BE2C (cell line): ENCODE data around the gene SLC13A3.

ENCODE experiments used
- DNase-seq: peaks from one replicate; pipeline ENCODE4 v3.0.0-alpha.2; 2020
- H3K27me3 ChIP-seq: fragments of 250-450 bp; sonication (Bioruptor Pico); 2 replicates; pipeline ENCODE4 v1.5.1; 2020; ENCODE audit warnings: mild to moderate bottlenecking
- H3K36me3 ChIP-seq: fragments of 250-450 bp; sonication (Bioruptor Pico); 2 replicates; pipeline ENCODE4 v1.5.1; 2020; ENCODE audit warnings: mild to moderate bottlenecking
- H3K4me1 ChIP-seq: fragments of 250-450 bp; sonication (Bioruptor Pico); 2 replicates; pipeline ENCODE4 v1.5.1; 2020
- H3K4me3 ChIP-seq: 2 replicates; pipeline ENCODE4 v1.5.1; 2011; ENCODE audit warnings: low read depth, low read length
- H3K9me3 ChIP-seq: fragments of 250-450 bp; sonication (Bioruptor Pico); 2 replicates; pipeline ENCODE4 v1.5.1; 2020
- TF ChIP-seq, protein P1 (sequence below): IDR thresholded peaks from 2 replicates; pipeline ENCODE4 v1.5.1; 2012; ENCODE audit warnings: mild to moderate bottlenecking, low read depth, low read length

SLC13A3 gene

DNA sequence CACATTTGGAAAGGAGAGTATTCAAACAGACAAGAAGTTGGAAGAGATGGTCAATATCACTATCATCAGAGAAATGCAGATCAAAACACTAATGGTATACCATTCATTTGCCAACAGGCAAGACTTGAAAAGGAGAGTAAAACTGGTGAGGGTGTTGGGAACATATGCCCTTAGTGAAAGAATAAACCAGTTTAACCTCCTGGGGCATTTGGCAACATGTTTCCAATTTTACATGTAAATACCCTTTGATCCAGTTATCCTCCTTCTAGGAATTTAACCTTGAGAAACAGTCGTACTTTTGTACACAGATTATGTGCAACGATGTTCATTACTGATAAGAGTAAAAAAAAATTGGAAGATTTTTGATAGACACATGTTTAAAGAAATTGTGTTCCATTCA, 66.8 kb downstream of the SLC13A3 start:
- H3K27me3 ChIP-seq, result peaks cover 7% of the 10 kb centered on the region

DNA sequence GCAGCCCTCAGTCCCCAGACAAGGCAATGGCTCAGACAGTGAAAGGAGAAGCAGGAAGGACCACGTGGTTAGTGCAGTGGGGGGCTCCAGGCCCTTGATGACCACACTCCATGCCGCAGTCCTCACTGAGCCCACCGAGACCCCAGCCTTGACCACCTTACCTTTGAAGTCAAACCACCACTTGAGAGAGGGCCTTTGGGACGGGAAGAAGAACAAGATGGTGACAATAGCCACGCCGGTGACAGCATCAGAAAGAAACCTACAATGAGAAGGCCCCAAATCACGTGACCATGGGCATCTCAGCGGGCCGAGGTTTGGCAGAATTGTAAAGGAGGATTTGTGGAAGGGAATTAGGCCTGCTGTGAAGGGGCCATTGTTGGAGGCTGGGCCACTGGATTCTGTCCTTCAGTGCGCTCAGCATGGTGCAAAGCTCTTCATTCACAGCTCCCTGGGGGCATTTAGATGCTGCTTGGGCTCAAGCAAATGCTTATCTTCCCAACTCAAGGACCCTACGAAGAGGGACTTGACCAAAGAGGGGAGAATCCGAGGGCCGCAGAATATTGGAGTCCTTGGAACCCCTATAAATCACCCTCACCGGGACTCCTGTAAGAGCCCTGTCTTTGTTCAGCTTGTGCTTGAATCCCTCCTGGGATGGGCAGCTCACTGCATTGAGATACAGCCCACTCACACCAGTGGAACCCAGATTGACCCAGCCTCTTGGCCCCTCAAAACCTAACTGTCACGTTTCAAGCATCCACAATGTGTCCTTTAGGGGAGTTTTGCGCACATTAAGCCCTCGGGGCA, 67.6 kb downstream of the SLC13A3 start:
- Histone ChIP-seq H3K36me3 (no peaks in the 10 kb centered on the region), H3K9me3 (no peaks in the 10 kb centered on the region), H3K4me3 (no peak overlapping the region), H3K27me3 (peaks cover 7% of the 10 kb centered on the region), H3K4me1 (no peaks in the 10 kb centered on the region)
- TF ChIP-seq, protein P1, sequence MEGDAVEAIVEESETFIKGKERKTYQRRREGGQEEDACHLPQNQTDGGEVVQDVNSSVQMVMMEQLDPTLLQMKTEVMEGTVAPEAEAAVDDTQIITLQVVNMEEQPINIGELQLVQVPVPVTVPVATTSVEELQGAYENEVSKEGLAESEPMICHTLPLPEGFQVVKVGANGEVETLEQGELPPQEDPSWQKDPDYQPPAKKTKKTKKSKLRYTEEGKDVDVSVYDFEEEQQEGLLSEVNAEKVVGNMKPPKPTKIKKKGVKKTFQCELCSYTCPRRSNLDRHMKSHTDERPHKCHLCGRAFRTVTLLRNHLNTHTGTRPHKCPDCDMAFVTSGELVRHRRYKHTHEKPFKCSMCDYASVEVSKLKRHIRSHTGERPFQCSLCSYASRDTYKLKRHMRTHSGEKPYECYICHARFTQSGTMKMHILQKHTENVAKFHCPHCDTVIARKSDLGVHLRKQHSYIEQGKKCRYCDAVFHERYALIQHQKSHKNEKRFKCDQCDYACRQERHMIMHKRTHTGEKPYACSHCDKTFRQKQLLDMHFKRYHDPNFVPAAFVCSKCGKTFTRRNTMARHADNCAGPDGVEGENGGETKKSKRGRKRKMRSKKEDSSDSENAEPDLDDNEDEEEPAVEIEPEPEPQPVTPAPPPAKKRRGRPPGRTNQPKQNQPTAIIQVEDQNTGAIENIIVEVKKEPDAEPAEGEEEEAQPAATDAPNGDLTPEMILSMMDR, result no peak
- no peak for DNase-seq

More for the DNA sequence above, 66.8 kb downstream of the SLC13A3 start:
- TF ChIP-seq, protein P1, result no peak
- DNase-seq, result no peak
- no peaks in the 10 kb centered on the region for H3K9me3 ChIP-seq
- no peak overlapping the region for H3K4me3 ChIP-seq
- no peaks in the 10 kb centered on the region for H3K4me1 ChIP-seq
- no peaks in the 10 kb centered on the region for H3K36me3 ChIP-seq

DNA sequence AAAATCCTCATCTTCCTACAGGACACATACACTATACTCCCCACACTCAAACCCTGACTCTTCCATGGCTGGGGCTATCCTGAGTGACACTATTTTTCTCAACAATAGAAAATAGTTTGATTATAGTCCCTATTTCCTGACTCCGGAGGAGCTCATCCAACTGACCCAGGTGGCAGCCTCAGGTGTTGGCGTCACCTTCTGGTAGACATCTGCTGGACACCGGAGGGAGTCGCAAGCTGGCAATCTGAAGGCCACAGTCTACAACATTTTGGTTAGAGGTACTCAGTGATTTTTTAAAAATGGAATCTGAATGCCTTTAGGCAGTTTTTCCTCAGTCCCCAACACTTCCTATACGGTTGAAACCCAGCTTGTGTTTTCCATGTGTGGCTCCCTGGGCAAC, 68.6 kb downstream of the SLC13A3 start:
- Histone ChIP-seq H3K4me3 (no peak overlapping the region), H3K27me3 (peaks cover 7% of the 10 kb centered on the region), H3K9me3 (no peaks in the 10 kb centered on the region), H3K4me1 (no peaks in the 10 kb centered on the region), H3K36me3 (no peaks in the 10 kb centered on the region)
- TF ChIP-seq, protein P1, result no peak
- DNase-seq, result no peak

DNA sequence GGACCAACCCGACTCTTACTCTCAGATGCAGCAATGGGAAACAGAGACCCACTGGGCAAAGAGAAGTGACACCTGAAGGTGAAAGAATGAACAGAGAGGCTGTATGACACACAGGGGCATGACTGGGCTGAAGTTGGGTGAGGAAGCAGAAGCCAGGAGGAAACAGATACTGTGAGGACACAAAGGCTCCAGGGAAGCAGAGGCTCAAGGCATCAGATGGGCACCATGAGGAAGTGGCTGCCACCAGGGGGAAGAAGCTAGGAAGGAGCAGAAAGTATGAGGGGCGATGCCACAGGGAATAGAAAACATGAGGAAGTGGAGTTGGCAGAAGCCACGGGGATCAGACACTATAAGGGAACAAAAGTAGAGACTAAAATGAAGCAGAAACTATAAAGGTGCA, 69.9 kb downstream of the SLC13A3 start:
- Histone ChIP-seq H3K4me3 (no peak overlapping the region), H3K27me3 (peaks cover 7% of the 10 kb centered on the region), H3K9me3 (no peaks in the 10 kb centered on the region), H3K4me1 (no peaks in the 10 kb centered on the region), H3K36me3 (no peaks in the 10 kb centered on the region)
- TF ChIP-seq, protein P1, result no peak
- no peak for DNase-seq

DNA sequence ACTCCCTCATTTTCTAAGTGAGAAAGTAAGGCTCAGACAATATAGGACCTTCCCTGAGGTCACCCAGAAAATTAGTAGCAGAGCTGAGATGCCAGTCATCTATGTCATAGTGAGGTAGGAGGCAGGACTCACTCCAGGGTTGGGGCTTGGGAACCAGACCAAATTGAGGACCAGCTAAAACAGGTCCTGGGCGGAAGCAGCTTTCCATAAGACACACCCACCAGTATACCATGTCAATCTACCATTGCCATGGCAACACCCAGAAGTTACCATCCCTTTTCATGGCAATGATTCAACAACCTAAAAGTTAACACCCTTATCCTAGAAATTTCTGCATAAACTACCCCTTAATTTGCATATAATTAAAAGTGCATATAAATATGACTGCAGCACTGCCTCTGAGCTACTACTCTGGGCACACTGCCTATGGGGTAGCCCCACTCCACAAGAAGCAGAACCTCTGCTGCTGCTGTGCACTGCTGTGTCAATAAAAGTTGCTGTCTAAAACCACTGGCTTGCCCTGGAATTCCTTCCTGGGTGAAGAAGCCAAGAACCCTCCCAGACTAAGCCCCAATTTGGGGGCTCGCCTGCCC, 70.5 kb downstream of the SLC13A3 start:
- DNase-seq, result no peak
- Histone ChIP-seq H3K27me3 (peaks cover 7% of the 10 kb centered on the region), H3K9me3 (no peaks in the 10 kb centered on the region), H3K4me3 (no peak overlapping the region), H3K36me3 (no peaks in the 10 kb centered on the region), H3K4me1 (no peaks in the 10 kb centered on the region)
- TF ChIP-seq, protein P1, result no peak

DNA sequence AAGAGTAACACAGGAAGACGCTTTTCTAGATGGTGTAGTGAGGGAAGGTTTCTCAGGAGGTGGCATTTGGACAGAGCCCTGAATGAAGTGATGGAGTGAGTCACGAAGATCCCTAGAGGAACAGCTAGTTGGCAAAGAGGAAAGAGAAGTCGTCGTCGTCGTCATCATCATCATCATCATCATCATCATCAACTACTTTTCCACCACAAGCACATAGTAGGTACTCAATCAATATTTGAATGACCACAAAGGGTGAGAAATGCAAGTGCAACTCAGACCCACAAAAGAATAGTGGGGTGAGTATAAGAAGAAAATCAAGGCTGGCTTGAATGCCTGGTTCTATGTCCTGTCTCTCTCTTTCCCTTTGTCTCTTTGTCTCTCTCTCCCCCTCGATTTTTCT, 72.5 kb downstream of the SLC13A3 start:
- TF ChIP-seq, protein P1, result no peak
- DNase-seq, result no peak
- no peaks in the 10 kb centered on the region for H3K4me1 ChIP-seq
- H3K4me3 ChIP-seq, result no peak overlapping the region
- no peaks in the 10 kb centered on the region for H3K36me3 ChIP-seq
- peaks cover 11% of the 10 kb centered on the region for H3K27me3 ChIP-seq
- H3K9me3 ChIP-seq, result no peaks in the 10 kb centered on the region
